Endothelial cell of hepatic sinusoid (primary cell): ENCODE data around the gene ITGB3.
"Not testable (repeated sequence)": the region's sequence is repeated elsewhere in the genome, so short reads cannot be mapped to it uniquely, and the experiment has no call there.

ENCODE experiments used
- in situ Hi-C: cut with HindIII; loops from 2 replicates; pipeline ENCODE4 v1.10.0; 2017; ENCODE audit warnings: low sequenced_read_pairs

Gene ITGB3

DNA sequence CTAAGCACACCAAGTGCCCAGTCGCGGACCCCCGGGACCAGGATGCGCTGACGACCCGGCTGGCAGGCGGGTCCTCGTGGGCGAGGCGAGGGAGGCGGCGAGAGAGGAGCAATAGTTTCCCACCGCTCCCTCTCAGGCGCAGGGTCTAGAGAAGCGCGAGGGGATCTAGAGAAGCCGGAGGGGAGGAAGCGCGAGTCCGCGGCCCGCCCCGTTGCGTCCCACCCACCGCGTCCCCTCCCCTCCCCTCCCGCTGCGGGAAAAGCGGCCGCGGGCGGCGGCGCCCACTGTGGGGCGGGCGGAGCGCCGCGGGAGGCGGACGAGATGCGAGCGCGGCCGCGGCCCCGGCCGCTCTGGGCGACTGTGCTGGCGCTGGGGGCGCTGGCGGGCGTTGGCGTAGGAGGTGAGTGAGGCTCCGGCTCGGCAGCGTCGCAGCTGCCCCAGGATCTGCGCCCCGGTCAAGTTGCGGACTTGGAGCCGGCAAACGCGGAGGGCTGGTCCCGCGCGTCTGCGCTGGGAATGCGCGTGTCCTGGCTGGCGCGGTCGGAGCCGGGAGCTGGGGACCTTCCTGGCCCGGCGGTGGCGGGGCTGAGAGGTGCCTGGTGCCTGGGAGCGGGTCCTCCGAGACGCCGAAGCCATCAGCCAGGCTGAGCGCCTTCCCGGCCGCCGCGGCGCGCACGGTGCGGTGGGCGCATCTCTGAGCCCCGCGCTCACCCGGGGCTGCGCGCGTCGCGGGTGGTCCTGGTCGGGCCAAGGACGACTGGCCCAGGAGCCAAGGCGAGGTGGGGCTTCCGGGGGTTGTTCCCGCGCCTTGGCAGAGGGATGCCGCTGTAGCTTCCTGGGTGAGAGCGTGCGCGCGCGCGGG lies at the start of gene ITGB3:
ITGB3 (plus strand) TSS at position 287 of the 862 bp plus-strand sequence; CDS start at position 322, 35 bp downstream.
- in situ Hi-C loops, result no loop called here

GRCh38 chr17:47203984-47204721 lies 49.5 kb upstream of the ITGB3 start:
- in situ Hi-C loops, result no loop called here

DNA sequence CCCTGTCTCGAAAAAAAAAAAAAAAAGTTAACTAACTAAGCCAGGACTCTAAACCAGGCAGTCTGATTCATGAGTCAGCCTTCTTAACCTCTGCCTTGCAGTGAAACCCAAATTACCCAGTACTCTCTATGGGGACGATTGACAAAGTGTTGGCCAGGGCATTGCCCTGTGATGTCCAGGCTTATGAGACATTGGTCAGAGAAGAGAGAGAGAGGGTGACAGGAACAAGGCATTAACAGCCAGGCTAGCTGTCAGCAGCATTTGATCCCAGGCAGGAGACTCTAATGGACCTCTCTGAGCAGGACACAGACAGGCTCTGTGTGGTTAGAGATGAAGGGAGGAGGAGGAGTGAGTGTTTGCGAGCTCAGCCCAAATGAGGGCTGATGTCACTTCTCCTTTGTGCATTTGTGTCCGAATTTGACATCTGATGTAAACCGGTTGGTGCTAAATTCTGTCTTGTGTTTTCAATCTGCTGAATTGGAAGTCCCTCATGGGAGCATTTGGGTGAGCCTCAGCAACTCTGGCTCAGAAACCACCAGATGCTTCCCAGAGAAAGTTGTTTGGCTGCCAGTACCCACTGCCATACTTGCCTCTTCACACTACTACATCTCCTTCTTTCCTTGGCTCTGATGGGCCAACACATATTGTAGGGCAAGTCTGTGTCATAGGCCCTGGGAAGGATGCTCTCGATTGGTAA lies 48.8 kb upstream of the ITGB3 start:
- in situ Hi-C loops, result no loop called here

DNA sequence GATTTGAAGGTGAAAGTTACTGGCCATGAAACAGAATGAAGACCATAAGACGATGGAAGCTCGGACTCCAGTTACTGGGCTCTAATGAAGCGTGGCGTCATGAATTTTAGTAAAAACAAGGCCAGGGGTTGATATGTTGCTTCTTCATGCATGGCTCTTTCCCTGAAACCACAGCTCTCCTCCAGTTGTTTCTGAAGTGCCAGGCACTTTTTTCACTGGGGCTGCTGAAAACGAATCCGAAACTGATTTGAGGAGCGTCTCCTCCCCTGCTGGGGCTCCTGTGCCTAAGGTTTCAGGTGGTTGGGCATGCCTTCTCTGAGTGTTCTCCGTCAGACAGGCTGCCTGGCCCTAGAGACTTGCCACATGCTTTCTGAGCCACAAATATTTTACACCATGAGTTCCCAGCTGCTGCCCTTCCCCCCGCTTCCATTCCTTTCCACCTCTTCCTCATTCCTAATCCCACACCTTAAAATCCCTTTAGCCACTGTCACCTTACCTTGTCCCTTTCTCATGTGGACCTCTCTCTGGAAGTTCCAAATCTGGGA lies 48.1 kb upstream of the ITGB3 start:
- in situ Hi-C loops, result no loop called here

GRCh38 chr17:47207143-47208067 lies 46.2 kb upstream of the ITGB3 start:
- in situ Hi-C loops, result no loop called here

- in situ Hi-C loops, result no loop called here
Observed at GRCh38 chr17:47208744-47209488, 44.7 kb upstream of the ITGB3 start, which contains the start of gene MYL4. Gene MYL4, plus strand, starts transcription at chr17:47209348. Its CDS starts 75 bp downstream, at chr17:47209423.

- in situ Hi-C loops, result no loop called here
Observed at GRCh38 chr17:47209499-47209898, 44.1 kb upstream of the ITGB3 start.

- in situ Hi-C loops, result no loop called here
Observed at GRCh38 chr17:47210105-47210504, 43.5 kb upstream of the ITGB3 start.

GRCh38 chr17:47210779-47211178 lies 42.8 kb upstream of the ITGB3 start:
- in situ Hi-C loops, result no loop called here

DNA sequence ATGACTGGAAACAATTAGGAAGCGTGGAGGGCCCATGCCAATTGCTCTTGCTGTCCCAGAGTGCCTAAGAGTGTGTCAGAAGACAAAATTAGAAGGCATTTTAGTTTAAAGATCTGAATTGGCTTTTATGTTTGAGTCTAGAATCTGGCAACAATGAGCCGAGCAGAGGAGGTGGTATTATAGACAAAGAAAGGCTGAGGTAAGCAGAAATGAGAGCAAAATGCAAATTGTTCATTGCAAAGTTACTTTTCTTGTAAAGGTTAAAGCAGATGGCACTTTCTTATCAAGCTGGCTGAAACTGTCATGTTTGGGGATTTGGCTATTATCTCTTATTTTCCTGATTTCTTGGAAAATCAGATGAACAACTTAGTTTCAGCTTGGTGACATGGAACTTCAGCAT lies 41.2 kb upstream of the ITGB3 start:
- in situ Hi-C loops, result no loop called here

GRCh38 chr17:47213540-47213939 lies 40.1 kb upstream of the ITGB3 start:
- in situ Hi-C loops, result no loop called here

DNA sequence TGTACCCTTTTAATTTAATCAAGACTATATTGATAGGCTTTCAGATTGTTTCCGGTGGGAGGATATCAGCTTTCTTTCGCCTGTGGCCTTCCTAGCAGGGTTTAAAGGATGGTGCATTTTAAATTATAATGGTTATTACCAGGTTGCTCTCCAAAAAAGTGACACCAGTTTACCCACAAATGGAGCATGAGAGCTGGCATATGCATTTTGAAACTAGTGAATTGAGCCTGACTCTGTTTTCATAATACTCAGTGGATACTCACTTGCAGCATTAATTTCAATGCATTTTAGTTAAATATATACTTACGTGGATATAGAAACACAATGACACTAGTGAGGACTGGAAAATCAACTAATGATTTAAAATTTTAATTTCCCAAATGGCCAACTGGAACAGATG lies 38.7 kb upstream of the ITGB3 start:
- in situ Hi-C loops, result no loop called here

DNA sequence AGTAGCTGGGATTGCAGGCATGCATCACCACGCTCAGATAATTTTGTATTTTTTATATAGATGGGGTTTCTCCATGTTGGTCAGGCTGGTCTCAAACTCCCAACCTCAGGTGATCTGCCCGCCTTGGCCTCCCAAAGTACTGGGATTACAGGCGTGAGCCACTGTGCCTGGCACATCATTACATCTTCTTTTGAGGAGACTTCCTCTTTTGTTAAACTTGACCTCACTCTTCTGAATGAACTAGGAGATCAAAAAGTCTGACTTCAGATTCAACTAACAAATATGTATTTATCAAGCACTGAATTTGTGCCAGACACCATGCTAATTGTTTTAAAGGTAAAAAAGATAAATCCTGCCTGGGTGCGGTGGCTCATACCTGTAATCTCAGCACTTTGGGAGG lies 36.8 kb upstream of the ITGB3 start:
- in situ Hi-C loops, result not testable (repeated sequence)

DNA sequence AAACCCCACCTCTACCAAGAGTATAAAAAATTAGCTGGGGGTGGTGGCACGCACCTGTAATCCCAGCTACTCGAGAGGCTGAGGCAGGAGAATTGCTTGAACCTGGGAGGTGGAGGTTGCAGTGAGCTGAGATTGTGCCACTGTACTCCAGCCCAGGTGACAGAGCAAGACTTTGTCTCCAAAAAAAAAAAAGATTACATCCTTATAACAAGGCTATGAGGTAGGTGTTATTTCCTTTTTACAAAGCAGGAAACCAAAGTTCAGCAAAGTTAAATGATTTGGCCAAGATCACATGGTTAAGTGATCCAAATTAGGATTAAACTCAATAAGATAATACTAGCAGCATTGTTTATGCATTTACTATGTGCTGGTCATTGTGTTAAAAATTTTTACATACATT lies 36.3 kb upstream of the ITGB3 start:
- in situ Hi-C loops, result not testable (repeated sequence)

DNA sequence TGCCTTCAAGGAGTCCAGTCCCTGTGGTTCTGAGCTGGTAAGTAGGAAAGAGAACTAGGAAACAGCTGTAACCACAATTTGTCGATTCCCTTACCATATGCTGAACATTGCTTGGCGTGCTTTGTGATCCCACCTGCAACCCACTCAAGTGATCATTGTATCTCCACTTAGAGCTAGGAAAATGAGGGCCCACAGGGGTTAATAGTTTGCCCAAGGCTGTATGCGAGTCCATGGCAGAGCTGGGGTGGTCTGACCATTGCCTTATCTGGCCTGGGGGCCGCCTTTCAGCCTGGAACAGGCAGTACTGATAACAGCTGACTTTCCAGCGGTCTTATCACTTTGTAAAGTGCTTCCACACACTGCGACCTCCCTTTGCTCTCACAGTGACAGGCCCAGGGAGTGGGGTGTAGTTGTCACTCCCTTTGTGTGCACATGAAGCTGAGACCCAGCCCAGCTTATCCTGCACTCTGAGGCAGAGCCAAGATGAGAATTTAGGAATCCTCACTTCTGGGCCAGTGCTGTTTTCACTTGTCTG lies 34.7 kb upstream of the ITGB3 start:
- in situ Hi-C loops, result no loop called here

DNA sequence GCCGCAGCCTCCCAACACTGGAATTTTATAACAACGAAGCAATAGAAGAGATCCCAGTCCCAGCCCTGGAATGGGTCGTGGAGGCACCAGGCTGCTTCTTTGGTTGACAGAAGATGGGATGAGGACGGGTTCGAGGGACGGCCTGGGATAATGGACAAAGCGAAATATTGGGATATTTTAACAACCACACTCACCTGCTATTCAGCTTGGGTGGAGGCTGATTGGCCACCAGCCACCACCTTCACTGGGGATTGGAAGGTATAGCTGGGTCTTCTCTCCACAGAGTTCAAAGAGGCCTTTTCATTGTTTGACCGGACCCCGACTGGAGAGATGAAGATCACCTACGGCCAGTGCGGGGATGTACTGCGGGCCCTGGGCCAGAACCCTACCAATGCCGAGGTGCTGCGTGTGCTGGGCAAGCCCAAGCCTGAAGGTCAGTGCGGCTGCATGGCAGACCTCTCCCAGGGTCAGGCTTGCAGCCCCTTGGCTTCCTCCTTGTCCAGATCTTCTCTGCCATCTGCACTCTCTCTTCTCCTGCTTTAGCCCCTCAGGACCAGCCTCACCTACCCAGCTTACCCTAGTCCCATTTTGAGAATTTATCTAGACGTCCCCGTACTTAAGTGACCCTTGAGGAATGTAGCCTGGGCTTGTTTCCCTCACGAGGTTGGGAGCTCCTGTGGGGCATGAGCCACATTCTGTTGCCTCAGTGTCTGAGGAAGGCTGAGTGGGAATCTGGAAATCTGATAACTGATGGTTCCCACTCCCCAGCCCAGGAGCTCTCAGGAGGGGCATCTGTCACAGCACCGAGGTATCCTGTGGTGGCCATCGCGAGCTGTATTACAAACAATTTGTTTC lies 33.8 kb upstream of the ITGB3 start:
- in situ Hi-C loops, result no loop called here

DNA sequence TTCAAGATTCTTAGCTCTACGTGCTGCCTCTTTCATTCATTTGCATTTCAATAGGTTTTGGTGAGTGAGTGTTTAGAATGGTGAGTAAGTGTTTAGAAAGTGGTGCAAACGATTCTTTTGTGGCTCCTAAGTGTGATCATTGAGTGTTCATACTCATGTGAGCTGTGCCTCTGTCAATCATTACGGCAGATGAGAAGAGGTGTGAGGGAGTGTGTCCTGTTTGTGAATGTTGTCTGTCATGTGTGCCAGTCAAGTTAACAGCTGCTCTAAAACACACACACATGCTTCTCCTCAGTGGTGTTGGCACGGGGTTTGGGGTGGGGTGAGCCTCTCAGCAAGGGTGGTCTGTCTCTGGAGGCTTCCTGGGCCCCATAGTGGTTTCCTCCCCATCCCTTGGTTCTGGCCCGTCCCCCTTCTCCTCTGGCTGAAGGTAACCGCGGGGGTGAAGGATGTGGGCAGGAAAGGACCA lies 33.1 kb upstream of the ITGB3 start:
- in situ Hi-C loops, result no loop called here

GRCh38 chr17:47221154-47221553 lies 32.5 kb upstream of the ITGB3 start:
- in situ Hi-C loops, result no loop called here
